Muscle of arm (tissue), 12 donors: Measurements from ENCODE around the gene CSF3. TPM values are rescaled to one million over a fixed set of nuclear protein-coding genes. Genes with fewer than 3 reads are reported as not detected.

ENCODE experiments used
- DNase-seq: peaks from one replicate; pipeline ENCODE4 v3.0.0-alpha.2; 2013
- polyA plus RNA-seq, 12 donors: library from polyadenylated mRNA; unstranded; fragments of 120-200 nt; gene quantifications; one replicate each; pipeline ENCODE4 v1.2.1, GENCODE V29; 2013; ENCODE audit not compliant: insufficient read length in 12 of 12

CSF3 gene
- polyA plus RNA-seq, 12 donors = 0.15 to 0.28 (median 0.23) TPM; not detected in 6

DNA sequence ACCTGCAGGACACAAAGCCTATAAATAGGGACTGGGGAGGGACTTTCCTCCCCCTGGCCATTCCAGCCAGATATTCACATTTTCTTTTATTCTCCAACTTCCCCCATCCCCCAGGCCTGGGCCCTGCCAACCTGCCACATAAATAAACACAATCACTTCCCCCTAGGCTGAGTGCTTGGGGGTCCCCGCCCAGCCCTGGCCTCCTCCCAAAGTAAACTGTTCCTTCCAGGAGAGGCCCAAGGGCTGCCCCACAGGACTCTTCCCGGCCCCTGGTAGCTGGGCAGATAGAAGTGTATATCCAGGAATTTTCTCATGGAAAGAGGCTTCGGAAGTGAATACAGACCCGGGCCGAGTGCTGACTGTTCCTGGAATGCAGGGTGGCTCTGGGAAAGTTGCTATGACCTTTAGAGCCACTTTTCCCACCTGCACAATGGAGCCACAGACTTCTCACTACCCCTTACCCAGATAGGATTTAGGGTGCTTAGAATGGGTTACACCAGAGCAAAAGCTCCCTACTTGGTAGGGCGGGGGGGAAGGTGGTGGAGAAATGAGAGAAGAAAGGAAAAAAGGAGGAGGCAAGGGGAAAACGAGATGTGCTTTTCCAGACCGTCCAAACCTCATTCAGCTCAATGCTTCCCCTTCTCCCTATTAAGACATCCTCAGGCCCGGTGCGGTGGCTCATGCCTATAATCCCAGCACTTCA is 8.5 kb downstream of the CSF3 start:
- DNase-seq = no peak

DNA sequence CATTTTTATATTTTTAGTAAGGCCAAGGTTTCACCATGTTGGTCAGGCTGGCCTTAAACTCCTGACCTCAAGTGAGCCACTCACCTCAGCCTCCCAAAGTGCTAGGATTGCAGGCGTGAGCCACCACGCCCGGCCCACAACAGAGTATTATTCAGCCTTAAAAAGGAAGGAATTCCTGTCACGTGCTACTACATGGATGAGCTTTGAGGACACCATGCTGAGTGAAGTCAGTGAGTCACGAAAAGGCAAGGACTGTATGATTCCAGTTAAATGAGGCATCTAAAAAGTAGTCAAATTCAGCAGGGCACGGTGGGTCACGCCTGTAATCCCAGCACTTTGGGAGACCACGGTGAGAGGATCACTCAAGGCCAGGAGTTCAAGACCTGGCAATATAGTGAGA is 9.7 kb downstream of the CSF3 start:
- no peak for DNase-seq

DNA sequence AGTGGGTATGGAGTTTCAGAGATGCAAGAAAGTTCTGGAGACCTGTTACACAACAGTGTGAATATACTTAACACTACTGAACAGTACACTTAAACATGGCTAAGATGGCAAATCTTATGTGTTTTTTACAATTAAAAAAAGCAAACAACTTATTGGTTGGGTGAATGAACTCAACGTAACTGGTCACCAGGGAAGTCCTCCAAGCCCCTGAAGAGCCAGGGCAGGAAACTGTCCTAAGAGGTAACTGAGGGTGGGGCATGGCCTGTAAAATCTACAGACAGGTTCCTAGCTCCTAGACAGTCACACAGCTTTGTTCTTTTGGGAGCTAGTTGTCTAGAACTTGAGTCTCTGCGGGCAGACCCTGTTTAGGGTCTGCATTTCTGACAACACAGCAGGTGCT is 10.3 kb downstream of the CSF3 start:
- no peak for DNase-seq

DNA sequence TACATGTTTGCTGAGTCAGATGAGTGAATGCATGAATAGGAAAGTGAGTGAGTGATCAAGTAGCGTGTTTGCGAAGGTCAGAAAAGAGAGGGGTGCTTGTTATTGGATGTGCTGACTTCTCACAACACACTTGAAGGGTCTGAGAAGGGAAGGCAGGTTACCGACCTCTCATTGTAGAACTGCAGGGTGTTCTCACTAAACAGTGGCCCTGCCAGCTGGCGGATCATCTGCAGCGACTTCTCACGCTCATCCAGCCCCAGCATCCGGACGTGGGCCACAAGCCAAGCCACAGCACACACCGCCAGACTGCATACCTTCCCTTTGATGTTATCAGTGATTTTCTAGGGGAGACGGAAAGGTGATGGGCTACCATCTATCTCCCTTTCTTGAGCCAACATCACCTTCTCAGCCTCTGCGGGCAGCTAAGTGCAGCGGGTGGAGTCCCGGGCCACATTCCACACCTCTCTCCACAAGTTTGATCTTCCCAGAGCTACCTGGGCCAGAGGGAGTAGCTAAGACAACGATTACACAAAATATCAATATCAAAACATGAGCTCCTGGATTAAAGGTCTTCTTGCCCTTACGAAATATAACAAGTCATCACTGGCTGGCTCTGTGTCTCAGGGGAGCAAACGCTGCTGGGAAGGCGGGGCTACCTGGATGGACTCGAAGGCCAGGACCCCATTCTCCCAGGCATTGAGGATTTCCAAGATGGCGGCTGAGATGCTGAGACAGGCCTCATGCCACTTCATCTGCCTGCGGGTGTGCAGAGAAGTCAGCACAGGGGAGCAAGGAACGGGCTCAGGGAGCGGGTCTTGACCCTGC is 11.0 kb downstream of the CSF3 start:
- no peak for DNase-seq

DNA sequence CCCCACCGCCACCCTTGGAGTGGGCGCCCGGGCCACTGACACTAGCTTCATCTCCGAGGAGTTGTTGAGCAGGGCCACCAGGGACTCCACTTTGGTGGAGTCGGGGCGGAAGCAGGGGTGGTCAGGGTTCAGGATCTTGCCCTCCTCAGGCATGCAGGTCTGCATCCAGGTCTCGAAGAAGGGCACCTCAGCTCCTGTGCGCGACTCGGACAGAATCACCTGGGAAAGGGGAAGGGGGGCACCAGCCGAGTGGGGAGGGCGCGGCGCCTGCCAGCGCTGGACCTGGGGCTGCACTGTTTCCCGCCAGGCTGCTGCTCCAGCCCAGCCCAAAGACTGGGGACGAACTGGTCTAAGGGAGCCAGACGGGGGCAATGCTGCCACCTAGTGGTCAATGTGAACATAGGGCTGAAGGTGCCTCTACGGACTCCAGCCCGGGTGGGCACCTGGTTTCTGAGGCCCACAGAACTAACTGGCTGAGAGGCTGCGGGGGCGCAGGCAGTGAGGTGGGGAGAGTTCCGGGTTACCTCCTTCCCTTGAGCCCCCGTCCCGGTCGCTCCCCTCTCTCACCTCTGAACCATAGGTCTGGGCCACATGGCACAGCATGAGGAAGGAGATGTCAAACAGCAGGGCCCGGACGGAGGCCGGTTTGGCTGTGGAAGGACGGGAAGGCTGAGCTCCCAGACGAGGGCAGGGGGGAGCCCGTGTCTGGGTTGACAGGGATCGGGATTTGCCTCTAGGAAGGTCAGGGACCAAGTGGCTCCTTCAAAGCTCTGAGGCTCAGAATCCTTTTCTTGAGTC is 11.8 kb downstream of the CSF3 start:
- DNase-seq = peak; percentile 86

DNA sequence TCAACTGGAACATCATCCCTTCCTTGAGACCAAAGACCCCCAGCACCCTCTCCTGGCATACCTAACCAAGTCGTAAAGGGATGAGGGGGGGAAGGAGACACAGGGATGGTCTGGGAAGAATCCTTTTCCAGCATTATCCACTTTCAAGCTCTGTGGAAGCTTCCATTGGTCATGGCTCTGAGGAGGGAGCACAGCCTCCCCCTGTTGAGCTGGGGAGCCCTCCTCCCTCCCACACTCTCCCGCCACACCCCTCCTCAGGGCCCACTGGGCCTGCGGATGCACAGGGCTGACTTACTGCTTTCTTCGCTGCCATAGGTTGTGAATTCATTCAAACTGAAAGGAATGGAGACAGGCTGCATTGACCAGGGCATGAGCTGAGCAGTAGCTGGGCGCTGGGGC is 12.4 kb downstream of the CSF3 start:
- no peak for DNase-seq

DNA sequence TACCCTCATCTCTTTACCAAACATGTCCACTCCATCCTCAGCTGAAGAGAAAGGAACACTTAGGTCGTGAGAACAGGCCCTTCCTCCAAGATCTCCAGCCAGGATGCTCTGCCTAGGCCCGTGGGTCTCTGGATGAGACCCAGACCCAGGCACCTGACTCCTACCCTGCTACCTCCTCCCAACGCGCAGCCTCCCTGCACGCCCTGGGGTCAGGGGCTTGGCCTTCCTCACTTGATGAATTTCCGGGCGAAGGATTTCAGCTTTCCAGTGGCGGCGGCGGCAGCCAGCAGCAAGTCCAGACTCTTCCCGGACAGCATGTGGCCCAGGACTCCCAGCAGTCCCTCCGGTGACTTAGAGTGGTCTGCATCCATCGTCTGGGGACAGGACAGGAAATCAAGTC is 13.4 kb downstream of the CSF3 start:
- DNase-seq = no peak

DNA sequence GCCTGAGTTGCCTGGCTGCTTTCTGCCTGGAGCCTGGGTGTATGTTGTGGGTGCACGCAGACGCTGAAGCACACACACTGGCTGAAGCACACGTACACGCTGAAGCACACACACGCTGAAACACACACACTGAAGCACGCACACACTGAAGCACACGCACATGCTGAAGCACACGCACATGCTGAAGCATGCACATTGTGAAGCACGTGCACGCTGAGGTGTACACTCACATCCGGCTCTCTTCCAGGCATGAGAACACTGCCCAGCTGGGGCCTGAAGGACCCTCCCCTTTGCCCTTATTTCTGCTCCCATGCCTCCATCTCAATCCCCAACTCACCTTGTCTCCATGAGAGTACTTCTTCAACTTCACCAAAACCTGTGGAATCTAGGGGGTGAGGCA is 16.5 kb downstream of the CSF3 start:
- no peak for DNase-seq

DNA sequence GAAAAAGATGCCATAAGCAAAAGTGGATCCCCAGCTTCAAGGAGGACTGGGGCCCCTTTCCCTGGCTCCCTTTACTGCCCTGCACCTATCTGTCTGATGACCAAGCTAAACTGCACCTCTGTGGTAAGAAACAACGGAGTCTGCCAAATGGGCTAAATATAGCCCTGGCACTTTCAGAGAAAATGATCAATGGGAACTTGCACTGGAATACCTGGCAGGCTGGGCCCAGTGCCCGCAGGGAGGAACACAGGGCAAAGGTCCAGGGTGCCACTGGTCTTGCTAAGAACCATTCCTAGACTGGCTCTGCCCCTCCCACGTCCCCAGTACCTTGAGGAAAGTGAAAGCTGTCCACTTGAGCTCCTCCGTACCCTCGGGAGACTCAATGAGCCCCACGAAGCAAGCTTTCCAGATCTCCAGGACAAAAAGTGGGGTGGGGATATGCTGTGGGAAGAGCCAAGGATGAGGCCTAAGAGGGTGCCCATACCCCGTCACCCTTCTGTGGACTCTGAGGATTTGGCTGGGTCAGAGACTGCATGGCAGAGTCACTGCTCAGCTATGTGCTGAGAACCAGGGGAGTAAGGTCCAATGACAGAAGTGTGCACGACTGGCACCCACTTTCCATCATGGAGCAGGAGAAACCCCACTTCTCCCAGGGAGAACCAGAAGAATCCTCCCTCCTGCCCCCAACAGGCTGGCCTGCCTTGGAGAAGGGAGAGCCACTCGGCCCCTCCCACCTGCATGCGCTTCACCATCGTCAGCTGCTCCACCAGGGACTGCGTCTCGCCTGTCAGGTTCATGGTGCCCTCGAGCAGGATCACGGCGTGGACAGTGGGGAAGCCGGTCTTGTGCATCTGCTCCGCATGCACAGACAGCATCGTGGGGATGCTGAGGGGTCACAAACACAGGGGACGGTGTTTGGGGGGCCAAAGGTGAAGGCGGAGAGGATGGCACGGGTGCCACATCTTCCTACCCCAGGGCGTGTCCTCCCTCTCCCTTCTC is 17.4 kb downstream of the CSF3 start:
- DNase-seq = no peak

DNA sequence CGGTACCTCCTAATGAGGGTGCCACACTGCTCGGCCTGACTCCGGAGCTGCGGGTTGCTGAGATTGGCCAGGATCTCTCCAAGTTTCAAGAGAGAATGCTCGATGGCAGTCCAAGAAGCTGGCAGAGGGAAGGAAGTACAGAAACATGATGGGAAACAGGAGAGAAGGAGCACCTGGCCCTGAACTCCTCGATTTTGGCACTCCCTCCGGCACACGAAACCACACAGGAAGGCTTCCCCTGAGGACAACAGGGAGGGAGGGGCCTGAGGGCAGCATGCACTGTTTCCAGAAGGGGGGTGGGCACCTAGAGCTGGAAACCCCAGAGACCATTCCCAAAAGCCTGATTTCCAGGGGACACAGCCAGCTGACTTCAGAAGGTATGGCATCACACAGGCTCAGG is 18.1 kb downstream of the CSF3 start:
- no peak for DNase-seq

DNA sequence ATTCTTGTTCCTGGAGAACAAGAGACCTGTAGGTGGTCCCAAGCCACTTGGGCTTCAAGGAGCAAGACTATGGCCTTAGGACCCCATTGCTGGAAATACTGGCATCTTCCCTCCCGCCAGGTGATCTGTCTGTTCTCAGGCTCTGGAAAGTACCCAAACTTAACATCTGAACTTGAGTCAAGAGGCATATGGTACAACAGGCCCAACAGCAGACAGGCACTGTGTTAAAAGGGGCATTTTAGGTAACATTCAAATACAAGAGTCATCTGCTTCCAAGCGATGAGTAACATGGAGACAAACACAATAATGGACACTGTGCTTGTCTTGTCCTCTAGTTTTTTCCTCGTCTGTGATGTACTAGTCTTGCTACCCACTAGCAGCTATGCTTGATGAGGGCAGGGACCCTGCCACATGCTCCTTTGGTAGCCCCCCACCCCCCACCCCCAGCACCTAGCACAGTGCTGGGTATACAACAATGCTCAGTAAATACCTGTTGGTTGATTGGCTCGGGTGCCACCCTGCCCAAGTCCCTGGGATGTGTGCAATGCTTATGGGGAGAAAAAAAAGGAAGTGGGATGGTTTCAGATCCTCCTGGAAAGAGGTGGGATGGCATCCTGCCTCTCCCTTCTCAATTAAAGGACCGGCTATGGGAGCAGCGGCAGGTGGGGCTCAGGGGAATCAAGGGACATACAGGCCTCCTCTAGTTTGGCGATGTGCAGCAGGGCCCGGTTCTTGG is 19.4 kb downstream of the CSF3 start:
- no peak for DNase-seq

DNA sequence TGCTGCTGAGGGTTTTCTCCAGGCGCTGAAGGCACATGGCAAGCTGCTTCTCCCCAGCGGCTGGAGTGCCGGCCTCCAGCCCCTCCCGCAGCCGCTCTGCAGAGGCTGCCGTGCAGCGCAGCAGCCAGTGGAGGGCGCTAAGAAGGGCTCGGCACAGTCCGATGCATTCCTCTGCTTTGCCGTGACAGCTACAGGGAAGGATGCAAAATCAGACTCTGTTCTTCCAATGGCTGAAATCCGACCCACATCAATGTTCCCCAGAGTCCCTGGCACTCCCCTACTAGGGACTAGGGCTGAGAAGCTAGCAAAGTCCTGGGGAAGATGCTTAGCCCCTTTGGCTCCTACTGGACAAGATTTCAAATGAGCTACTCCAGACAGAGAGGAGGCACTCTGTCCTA is 19.9 kb downstream of the CSF3 start:
- DNase-seq = no peak

DNA sequence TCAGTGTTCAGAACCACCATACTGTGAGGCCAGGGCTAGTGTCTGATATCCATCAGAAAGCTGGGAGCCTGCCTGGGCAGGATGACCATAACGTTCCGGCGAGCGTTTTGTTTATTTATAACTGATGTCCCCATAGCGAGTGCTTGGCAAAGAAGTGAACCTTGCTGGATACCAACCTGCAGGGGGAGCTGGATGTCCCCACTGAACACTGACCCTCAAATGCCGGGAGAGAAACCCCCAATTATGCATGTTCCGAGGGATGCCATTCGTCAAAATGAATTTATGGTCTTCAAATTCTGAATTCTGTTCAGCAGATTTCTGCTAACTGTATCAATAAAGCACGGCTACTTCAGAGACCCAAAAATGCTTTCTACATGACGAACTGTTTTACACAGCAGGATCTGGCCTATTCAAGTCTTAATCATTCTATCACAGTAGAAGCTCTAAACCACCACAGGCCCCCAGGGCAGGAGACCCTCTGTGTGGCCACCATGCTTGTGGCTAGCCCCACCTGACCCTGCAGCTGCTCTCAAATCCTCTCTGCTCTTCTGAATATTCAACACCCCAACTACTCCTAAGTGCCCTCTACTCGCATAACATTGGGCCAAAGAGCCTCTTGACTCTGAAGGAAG is 23.8 kb downstream of the CSF3 start:
- peak; percentile 90 for DNase-seq

DNA sequence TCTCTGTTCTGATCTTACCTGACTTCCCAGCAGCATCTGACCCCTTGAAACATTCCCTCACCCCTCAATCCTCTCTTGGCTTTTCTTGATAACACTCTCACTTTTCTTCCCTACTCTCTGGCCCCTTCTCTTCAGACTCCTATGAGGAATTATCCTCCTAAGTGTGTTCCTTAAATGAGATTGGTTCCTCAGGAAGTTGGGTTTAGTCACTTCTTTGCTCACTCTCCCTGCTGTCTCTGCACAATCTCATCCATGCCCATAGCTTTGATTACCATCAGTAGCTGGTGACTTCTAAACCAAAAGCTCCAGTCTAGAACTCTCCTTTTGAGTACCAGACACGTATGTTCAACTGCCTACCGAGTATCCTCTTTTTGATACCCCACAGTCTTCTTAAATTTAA is 26.0 kb downstream of the CSF3 start:
- no peak for DNase-seq

DNA sequence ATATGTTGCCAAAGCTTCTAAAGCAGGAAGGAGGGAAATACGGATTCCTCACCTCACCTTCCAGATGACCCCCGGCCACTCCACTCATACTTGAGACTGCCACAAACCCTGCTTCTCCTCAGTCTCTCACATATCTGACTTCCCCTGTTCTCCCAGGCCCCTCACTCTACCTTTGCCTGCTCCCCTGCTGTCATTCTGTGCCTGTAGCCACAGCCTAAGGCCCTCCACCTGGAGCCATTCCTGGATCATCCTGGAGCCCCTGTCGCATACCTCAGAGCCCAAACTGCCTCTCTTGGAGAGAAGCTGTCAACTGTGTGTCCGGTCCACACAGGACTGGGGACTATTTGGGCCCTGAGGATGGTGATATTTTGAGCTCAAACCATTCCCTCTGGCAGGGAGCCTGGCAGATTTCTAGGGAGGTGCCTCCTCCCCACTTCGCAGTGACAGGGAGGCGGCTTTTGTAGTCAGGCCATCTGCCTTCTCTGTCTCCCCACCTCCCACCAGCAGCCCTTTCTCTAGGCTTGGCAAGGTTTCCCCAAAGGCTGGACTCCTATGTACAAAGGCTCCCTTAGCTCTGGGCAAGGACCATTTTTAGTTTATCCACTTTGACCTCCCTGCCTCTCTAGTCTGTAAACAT is 41.3 kb downstream of the CSF3 start:
- DNase-seq = no peak

DNA sequence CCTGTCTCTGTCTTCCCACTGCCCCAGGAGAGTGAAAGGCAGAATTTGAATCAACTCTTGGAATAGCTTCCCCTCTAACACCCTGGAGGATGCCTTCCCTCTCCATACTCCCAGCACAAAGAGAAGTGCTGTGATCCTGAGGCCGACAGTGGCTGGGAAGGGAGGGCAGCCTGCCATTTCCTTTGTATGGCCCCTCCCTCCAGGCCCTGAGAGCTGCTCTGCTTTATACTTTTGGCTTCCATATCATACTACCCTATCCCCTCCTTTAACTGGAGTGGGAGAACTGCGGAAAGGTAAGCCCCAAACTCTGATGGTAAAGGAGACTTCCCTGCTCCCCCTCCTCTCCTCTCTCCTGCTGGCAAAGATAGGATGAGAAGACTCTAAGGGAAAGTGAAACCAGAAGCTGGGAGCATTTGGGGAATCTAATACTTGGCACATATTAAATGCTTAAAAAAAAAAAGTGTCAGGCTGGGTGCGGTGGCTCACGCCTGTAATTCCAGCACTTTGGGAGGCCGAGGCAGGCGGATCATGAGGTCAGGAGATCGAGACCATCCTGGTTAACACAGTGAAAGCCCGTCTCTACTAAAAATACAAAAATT is 43.0 kb downstream of the CSF3 start:
- no peak for DNase-seq

DNA sequence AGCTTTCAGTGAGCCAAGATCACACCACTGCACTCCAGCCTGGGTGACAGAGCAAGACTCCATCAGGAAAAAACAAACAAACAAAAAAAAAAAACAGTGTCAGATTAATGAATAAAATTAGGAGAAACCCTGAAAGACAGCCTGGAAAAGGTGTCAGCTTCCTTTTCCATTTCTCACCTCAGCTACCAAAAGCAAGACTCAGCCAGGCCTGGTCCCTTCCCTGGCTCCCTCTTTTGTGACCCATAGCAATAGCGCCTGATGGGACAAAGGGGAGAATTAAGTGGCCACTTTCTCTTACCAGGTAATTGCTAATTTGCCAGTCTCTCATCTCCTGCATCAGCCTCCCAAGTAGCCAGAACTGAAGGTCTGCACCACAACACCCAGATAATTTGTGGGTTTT is 43.6 kb downstream of the CSF3 start:
- DNase-seq = no peak

DNA sequence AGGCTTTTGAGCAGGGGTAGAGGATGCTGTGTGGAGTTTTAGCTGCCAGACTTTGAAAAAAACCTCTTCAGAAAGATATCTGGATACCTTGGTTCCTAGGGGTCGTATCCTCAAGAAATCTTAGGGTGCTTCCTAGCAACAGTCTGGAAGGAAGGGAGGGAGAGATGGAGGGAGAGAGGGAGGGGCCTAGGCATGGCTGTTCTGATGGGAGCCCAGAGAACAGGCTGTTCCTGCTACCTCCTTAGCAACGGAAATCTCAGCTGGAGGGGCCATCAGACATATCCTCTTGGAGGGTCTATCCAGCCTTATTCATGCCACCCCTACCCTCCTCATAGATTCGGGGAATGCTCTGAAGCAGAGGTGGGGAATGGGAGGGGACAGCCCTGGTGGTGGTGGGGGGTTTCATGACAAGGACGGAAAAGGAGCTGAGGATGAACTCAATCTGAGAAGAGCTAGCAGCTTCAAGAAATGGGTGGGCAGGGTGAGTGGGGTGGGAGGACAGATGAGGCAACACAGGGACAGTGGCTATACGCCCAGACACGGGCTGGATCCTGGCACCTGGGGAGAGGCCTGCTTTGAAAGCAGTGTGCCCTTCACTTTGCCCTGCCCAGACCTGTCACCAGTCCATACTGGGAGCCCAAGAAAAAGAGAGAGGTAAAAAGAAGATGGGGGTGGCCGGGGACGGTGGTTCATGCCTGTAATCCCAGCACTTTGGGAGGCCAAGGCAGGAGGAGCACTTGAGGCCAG is 44.7 kb downstream of the CSF3 start:
- no peak for DNase-seq
